ENCODE results near the gene CLMN. TPM values are rescaled to one million over a fixed set of nuclear protein-coding genes. Genes with fewer than 3 reads are reported as not detected.

Gene CLMN
- total and polyA plus RNA-seq, 2 of the 8 experiments (the other 6 are each of a cell fraction or from before 2014, with no cell fraction given) = 1.6 to 8.2 TPM

DNA sequence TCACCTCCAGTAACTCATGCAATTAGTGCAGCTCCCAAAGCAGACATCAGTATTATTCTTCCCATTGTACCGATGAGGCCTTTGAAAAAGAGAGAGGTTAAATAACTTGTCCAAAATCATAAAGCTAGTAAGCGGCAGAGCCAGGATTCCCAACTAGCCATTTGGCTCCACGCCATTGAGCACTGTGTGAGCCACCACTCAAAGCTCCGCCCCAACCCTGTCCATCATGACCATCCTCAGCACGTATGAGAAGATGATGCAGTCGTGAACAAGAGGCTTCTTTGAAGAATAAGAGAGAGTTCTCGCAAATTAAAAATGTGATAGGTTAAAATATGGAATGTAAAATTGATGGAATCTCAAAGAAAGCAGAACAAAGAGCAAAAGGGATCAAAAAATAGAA, 14.6 kb downstream of the CLMN start:
- Histone ChIP-seq H3K4ac (replicated peaks; ENCODE audit: insufficient read length, low read depth, low read length) (no peak overlapping the region), H2BK12ac (ENCODE audit: low read depth, low read length) (no peak overlapping the region), H3K4me1 (replicated peaks in 1 of 4; ENCODE audit: control insufficient read depth in 3 of 4, insufficient read depth in 4 of 4, low read length in 3 of 4) (no peaks in the 10 kb centered on the region), H3K23me2 (ENCODE audit: low read depth, low read length) (no peaks in the 10 kb centered on the region), H2AFZ (ENCODE audit: low read length) (no peak overlapping the region), H4K8ac (ENCODE audit: extremely low read depth, insufficient read depth, low read length) (no peak overlapping the region), H2BK5ac (ENCODE audit: low read depth, low read length) (no peak overlapping the region), H2BK20ac (ENCODE audit: low read length) (no peak overlapping the region), H4K91ac (replicated peaks; ENCODE audit: insufficient read length, low read length) (no peak overlapping the region), H3K36me3 (ENCODE audit: control insufficient read depth in 2 of 4, insufficient read depth in 4 of 4, low read length in 3 of 4) (no peaks in the 10 kb centered on the region), H3K27ac (ENCODE audit: low read depth, low read length) (no peak overlapping the region), H3K9ac (replicated peaks in 1 of 4; ENCODE audit: extremely low read depth in 1 of 4, low read depth in 3 of 4, low read length in 3 of 4) (no peak overlapping the region), H4K20me1 (replicated peaks in 1 of 2; ENCODE audit: control insufficient read depth in 1 of 2, insufficient read depth in 2 of 2, low read length in 2 of 2) (peaks cover 0 to 2% of the 10 kb centered on the region in 2 experiments), H3K79me1 (ENCODE audit: low read depth, low read length) (no peaks in the 10 kb centered on the region), H3K56ac (replicated peaks; ENCODE audit: insufficient read length, low read depth, low read length) (no peak overlapping the region), H3K4me2 (ENCODE audit: insufficient read depth in 1 of 2, low read depth in 2 of 2, low read length in 2 of 2) (no peak overlapping the region), H3K4me3 (ENCODE audit: extremely low read depth in 1 of 4, insufficient read depth in 2 of 4, low read depth in 3 of 4, low read length in 4 of 4) (no peak overlapping the region), H3K79me2 (ENCODE audit: control insufficient read depth in 1 of 2, insufficient read depth in 2 of 2, low read length in 2 of 2) (no peaks in the 10 kb centered on the region), H3K14ac (ENCODE audit: insufficient read length) (no peak overlapping the region), H3K23ac (ENCODE audit: insufficient read length) (no peak overlapping the region), H3K27me3 (replicated peaks in 1 of 4; ENCODE audit: control insufficient read depth in 3 of 4, extremely low read depth in 1 of 4, insufficient read depth in 3 of 4, low read length in 3 of 4) (no peaks in the 10 kb centered on the region), H4K5ac (ENCODE audit: insufficient read length, low read depth, low read length) (no peak overlapping the region), H2BK120ac (replicated peaks; ENCODE audit: low read depth, low read length) (no peak overlapping the region), H2BK15ac (ENCODE audit: low read length) (no peak overlapping the region), H2AK5ac (ENCODE audit: low read depth, low read length) (no peak overlapping the region), H3K9me3 (ENCODE audit: insufficient read depth in 2 of 2, low read depth in 1 of 2, low read length in 1 of 2) (no peaks in the 10 kb centered on the region), H3K18ac (ENCODE audit: extremely low read depth, low read length) (no peak overlapping the region)
- ChIA-PET CTCF (ENCODE audit: partially characterized antibody) (interaction anchor here (1.0 to 1.5 kb wide), 4 partner anchors 10 to 147 kb away, joined by 3 to 4 read pairs (median 3); no protein-coding TSS in a partner anchor), POLR2A (ENCODE audit: partially characterized antibody) (interaction anchor here (1.6 kb wide), 1 partner anchor 10 kb away, joined by 4 read pairs; no protein-coding TSS in a partner anchor)
- FAIRE-seq (no peak), DNase-seq (ENCODE audit: low read depth in 1 of 2, low spot score in 2 of 2) (no peak)
- 82 to 100% methylated on average over 1 to 7 of the region's 7 CpGs for WGBS, 2 experiments (ENCODE audit: extremely low coverage in 1 of 2, insufficient coverage in 1 of 2, insufficient read length in 1 of 2, insufficient replicate concordance in 2 of 2, low coverage in 1 of 2, low lambda C conversion rate in 2 of 2, missing lambda C conversion rate in 1 of 2)
- TF ChIP-seq SP2 (IDR thresholded peaks at IDR 0.05; ENCODE audit: low read length) (no peak), RFX5 (IDR thresholded peaks at IDR 0.05; ENCODE audit: borderline replicate concordance, low read depth, low read length) (no peak), EGR1 (IDR thresholded peaks at IDR 0.05; ENCODE audit: borderline replicate concordance, low read depth, low read length) (no peak), NRF1 (IDR thresholded peaks at IDR 0.05; ENCODE audit: low read depth, low read length) (no peak), CHD2 (IDR thresholded peaks at IDR 0.05; ENCODE audit: low read length) (no peak), HDAC6 (IDR thresholded peaks at IDR 0.05; ENCODE audit: low read depth, low read length) (no peak), PHF8 (conservative IDR thresholded peaks at IDR 0.05; ENCODE audit: low read depth, low read length) (no peak), CBX8 (IDR thresholded peaks at IDR 0.05; ENCODE audit: borderline replicate concordance, low read depth, low read length) (no peak), TAF1 (IDR thresholded peaks at IDR 0.05; ENCODE audit: low read depth, low read length) (no peak), TEAD4 (IDR thresholded peaks at IDR 0.05; ENCODE audit: low read depth, low read length) (no peak), POLR2A (IDR thresholded peaks at IDR 0.05; ENCODE audit: control extremely low read depth in 1 of 2, low read depth in 2 of 2, low read length in 2 of 2) (no peak), EZH2 (IDR thresholded peaks at IDR 0.05; ENCODE audit: low read depth, low read length, severe bottlenecking) (no peak), KDM4A (IDR thresholded peaks at IDR 0.05; ENCODE audit: low read depth, low read length, severe bottlenecking) (no peak), KDM1A (IDR thresholded peaks at IDR 0.05; ENCODE audit: borderline replicate concordance, low read length) (no peak)
- TF ChIP-seq, protein P1, sequence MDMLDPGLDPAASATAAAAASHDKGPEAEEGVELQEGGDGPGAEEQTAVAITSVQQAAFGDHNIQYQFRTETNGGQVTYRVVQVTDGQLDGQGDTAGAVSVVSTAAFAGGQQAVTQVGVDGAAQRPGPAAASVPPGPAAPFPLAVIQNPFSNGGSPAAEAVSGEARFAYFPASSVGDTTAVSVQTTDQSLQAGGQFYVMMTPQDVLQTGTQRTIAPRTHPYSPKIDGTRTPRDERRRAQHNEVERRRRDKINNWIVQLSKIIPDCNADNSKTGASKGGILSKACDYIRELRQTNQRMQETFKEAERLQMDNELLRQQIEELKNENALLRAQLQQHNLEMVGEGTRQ (IDR thresholded peaks at IDR 0.05; ENCODE audit: low read length) = no peak

Data from H1 (cell line).